ENCODE measurements around the gene KIF27. TPM values are rescaled to one million over a fixed set of nuclear protein-coding genes. Genes with fewer than 3 reads are reported as not detected.

Gene KIF27
- total and polyA plus RNA-seq, 10 of the 15 experiments (the other 5 are each of a cell fraction or from before 2014, with no cell fraction given), result 0.64 to 3.3 (median 1.3) TPM

DNA sequence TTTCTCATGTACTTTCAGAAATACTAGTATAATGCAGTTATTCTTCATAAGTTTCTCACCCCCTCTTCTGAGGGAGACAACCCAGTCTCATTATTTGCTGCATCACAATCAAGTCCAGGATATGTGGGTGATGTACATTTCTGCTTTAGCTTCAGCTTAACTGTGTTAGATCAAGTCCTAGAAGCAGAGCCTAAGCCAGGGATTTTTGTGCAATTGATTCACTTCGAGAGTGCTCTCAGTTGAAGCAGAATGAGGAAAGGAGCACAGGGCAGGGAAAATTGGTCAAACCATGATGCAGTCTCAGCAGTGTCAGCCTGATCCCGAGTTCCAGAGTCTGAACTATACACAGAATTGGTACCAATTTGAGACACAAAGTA is 43.7 kb upstream of the KIF27 start:
- ChIA-PET SMC1A (ENCODE audit: uncharacterized antibody, unreplicated experiment) (interaction anchor here (1.6 to 2.3 kb wide), 2 partner anchors 13 to 18 kb away, joined by 3 to 5 read pairs; no protein-coding TSS in a partner anchor), RAD21 (ENCODE audit: unreplicated experiment) (interaction anchor here (0.6 kb wide), 1 partner anchor 295 kb away, joined by 3 read pairs; no protein-coding TSS in a partner anchor), POLR2A (no interaction called here), CTCF (no interaction called here)
- H3K4me1 ChIP-seq (ENCODE audit: control insufficient read depth, insufficient read depth, low read length), result no peaks in the 10 kb centered on the region
- peak; percentile 43 for ATAC-seq
- H3K27me3 ChIP-seq (replicated peaks in 1 of 2; ENCODE audit: control insufficient read depth in 2 of 2, insufficient read depth in 2 of 2, low read length in 1 of 2), result no peaks in the 10 kb centered on the region
- H3K9me3 ChIP-seq (replicated peaks; ENCODE audit: control insufficient read depth, insufficient read depth, low read length), result no peaks in the 10 kb centered on the region
- DNase-seq (ENCODE audit: low read depth, low spot score), result no peak
- no peak overlapping the region for H3K4me3 ChIP-seq
- no peak overlapping the region for H3K27ac ChIP-seq (ENCODE audit: control insufficient read depth, insufficient read depth)
- intact Hi-C loops (cut with micrococcal nuclease; ENCODE audit: unreplicated experiment) (no loop called here), in situ Hi-C loops (cut with MboI) (no loop called here)
- no peak overlapping the region for H3K9ac ChIP-seq (ENCODE audit: control insufficient read depth, insufficient read depth, low read length)
- H3K79me2 ChIP-seq (ENCODE audit: control insufficient read depth, insufficient read depth, low read length), result no peaks in the 10 kb centered on the region
- peaks cover 0 to 13% of the 10 kb centered on the region in 2 experiments; a peak in 3 of 4 replicates for H3K36me3 ChIP-seq (ENCODE audit: control insufficient read depth in 2 of 2, insufficient read depth in 2 of 2, low read length in 1 of 2)
- H3K4me2 ChIP-seq (ENCODE audit: control insufficient read depth, insufficient read depth), result no peak overlapping the region
- H4K20me1 ChIP-seq (ENCODE audit: control insufficient read depth, insufficient read depth), result no peaks in the 10 kb centered on the region; the same call in 1 of the 2 replicates
- 40% methylated on average over 2 of the region's 2 CpGs for WGBS (ENCODE audit: insufficient coverage, insufficient replicate concordance, low lambda C conversion rate, missing lambda C conversion rate)
- H2AFZ ChIP-seq (ENCODE audit: control insufficient read depth, low read depth, low read length), result no peak overlapping the region
- FAIRE-seq, result no peak
- BruUV-seq (replicated peaks), result no TSS peak
- no peak for TF ChIP-seq EZH2 (IDR thresholded peaks at IDR 0.05; ENCODE audit: borderline replicate concordance, control insufficient read depth, low read depth, low read length)
- no peak for TF ChIP-seq RELA (IDR thresholded peaks at IDR 0.05; ENCODE audit: borderline replicate concordance, partially characterized antibody)
- no peak for TF ChIP-seq FOXK2 (IDR thresholded peaks at IDR 0.05)
- TF ChIP-seq SPI1 (IDR thresholded peaks at IDR 0.05; ENCODE audit: borderline replicate concordance, insufficient read depth, low read depth, low read length), result no peak
- no peak for TF ChIP-seq MTA3 (IDR thresholded peaks at IDR 0.05; ENCODE audit: borderline replicate concordance, low read length)
- TF ChIP-seq RFX5 (IDR thresholded peaks at IDR 0.05; ENCODE audit: low read depth, low read length), result no peak
- no peak for TF ChIP-seq STAT3 (IDR thresholded peaks at IDR 0.05; ENCODE audit: low read depth, low read length)
- no peak for TF ChIP-seq GABPA (IDR thresholded peaks at IDR 0.05; ENCODE audit: low read depth)
- TF ChIP-seq POU2F2 (IDR thresholded peaks at IDR 0.05; ENCODE audit: borderline replicate concordance, low read depth, low read length), result peak; percentile 52; the same call in 1 of the 3 replicates
- TF ChIP-seq, protein P1, sequence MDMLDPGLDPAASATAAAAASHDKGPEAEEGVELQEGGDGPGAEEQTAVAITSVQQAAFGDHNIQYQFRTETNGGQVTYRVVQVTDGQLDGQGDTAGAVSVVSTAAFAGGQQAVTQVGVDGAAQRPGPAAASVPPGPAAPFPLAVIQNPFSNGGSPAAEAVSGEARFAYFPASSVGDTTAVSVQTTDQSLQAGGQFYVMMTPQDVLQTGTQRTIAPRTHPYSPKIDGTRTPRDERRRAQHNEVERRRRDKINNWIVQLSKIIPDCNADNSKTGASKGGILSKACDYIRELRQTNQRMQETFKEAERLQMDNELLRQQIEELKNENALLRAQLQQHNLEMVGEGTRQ (IDR thresholded peaks at IDR 0.05; ENCODE audit: borderline replicate concordance, low read depth, low read length), result no peak
- TF ChIP-seq POLR2AphosphoS2 (IDR thresholded peaks at IDR 0.05; ENCODE audit: low read depth, low read length), result peak; percentile 36; the same call in 1 of the 2 replicates
- no peak for TF ChIP-seq NFYA (IDR thresholded peaks at IDR 0.05; ENCODE audit: borderline replicate concordance, low read depth, low read length)
- TF ChIP-seq SUZ12 (IDR thresholded peaks at IDR 0.05; ENCODE audit: unreplicated experiment), result no peak
- TF ChIP-seq PML (IDR thresholded peaks at IDR 0.05; ENCODE audit: low read length), result 0 out of 2 replicates have a peak, but pooled peaks have one; percentile 16
- no peak for TF ChIP-seq TBL1XR1 (IDR thresholded peaks at IDR 0.05; ENCODE audit: low read depth, low read length)
- TF ChIP-seq ATF7 (IDR thresholded peaks at IDR 0.05; ENCODE audit: low read depth), result no peak
- TF ChIP-seq IRF4 (IDR thresholded peaks at IDR 0.05; ENCODE audit: low read depth, low read length), result no peak
- no peak for TF ChIP-seq CREM (IDR thresholded peaks at IDR 0.05; ENCODE audit: low read depth)
- no peak for TF ChIP-seq TCF12 (IDR thresholded peaks at IDR 0.05; ENCODE audit: low read depth, low read length)
- TF ChIP-seq, protein P2, sequence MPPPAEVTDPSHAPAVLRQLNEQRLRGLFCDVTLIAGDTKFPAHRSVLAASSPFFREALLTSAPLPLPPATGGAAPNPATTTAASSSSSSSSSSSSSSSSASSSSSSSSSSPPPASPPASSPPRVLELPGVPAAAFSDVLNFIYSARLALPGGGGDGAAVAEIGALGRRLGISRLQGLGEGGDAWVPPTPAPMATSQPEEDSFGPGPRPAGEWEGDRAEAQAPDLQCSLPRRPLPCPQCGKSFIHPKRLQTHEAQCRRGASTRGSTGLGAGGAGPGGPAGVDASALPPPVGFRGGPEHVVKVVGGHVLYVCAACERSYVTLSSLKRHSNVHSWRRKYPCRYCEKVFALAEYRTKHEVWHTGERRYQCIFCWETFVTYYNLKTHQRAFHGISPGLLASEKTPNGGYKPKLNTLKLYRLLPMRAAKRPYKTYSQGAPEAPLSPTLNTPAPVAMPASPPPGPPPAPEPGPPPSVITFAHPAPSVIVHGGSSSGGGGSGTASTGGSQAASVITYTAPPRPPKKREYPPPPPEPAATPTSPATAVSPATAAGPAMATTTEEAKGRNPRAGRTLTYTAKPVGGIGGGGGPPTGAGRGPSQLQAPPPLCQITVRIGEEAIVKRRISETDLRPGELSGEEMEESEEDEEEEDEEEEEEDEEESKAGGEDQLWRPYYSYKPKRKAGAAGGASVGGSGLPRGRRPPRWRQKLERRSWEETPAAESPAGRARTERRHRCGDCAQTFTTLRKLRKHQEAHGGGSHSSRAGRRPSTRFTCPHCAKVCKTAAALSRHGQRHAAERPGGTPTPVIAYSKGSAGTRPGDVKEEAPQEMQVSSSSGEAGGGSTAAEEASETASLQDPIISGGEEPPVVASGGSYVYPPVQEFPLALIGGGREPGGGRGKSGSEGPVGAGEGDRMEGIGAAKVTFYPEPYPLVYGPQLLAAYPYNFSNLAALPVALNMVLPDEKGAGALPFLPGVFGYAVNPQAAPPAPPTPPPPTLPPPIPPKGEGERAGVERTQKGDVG (CRISPR knock-in tag; IDR thresholded peaks at IDR 0.05), result no peak

Data from GM12878 (cell line).